DOHH2 (cell line): ENCODE measurements around the gene ASXL1.

Source experiments
- EZH2phosphoT487 ChIP-seq: fragments of 200-600 bp; sonication (generic); IDR thresholded peaks from 2 replicates; pipeline ENCODE4 v1.6.1; 2017; ENCODE audit warnings: borderline replicate concordance, mild to moderate bottlenecking, antibody characterized with exemption, low read length, moderate library complexity, mixed read lengths
- TF ChIP-seq, protein P1 (sequence below): fragments of 200-600 bp; sonication (generic); IDR thresholded peaks from one replicate; pipeline ENCODE4 v1.5.1; 2014; ENCODE audit warnings: antibody characterized with exemption, mild to moderate bottlenecking, low read depth, low read length; ENCODE audit not compliant: poor library complexity, severe bottlenecking

DNA sequence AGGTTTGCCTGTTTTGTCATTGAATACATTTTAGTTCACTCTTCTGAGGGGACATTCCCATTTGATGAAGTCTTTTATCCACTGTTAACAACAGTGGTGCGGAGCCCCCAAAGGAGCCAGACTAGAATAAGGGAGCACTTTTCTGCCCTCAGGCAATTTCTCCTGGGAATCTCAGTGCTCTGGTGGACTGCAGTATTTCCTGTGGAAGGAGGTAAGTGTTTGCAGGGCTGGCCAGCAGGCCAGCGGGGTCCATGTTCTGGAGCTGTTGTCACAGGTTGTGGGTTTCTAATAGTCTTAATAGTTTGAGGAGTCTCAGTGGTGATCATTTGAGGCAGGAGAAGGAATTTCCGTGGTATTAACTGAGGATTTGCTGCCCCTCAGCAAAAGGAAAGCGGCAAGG lies 83.5 kb downstream of the ASXL1 start:
- TF ChIP-seq, protein P1, sequence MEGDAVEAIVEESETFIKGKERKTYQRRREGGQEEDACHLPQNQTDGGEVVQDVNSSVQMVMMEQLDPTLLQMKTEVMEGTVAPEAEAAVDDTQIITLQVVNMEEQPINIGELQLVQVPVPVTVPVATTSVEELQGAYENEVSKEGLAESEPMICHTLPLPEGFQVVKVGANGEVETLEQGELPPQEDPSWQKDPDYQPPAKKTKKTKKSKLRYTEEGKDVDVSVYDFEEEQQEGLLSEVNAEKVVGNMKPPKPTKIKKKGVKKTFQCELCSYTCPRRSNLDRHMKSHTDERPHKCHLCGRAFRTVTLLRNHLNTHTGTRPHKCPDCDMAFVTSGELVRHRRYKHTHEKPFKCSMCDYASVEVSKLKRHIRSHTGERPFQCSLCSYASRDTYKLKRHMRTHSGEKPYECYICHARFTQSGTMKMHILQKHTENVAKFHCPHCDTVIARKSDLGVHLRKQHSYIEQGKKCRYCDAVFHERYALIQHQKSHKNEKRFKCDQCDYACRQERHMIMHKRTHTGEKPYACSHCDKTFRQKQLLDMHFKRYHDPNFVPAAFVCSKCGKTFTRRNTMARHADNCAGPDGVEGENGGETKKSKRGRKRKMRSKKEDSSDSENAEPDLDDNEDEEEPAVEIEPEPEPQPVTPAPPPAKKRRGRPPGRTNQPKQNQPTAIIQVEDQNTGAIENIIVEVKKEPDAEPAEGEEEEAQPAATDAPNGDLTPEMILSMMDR = no peak
- TF ChIP-seq EZH2phosphoT487 = no peak
